ENCODE measurements around the gene KCNMA1.

- TF ChIP-seq TAF1 (IDR thresholded peaks at IDR 0.05; ENCODE audit: low read depth) (no peak), CTCF (IDR thresholded peaks at IDR 0.05; ENCODE audit: poor library complexity, severe bottlenecking) (no peak), REST (IDR thresholded peaks at IDR 0.05; ENCODE audit: borderline replicate concordance) (no peak), RAD21 (conservative IDR thresholded peaks at IDR 0.05) (no peak), SMC3 (conservative IDR thresholded peaks at IDR 0.05; ENCODE audit: poor library complexity) (no peak), EZH2 (IDR thresholded peaks at IDR 0.05; ENCODE audit: borderline replicate concordance, insufficient read depth, low read length, poor library complexity, severe bottlenecking) (no peak), EP300 (conservative IDR thresholded peaks at IDR 0.05; ENCODE audit: poor library complexity, severe bottlenecking) (no peak), POLR2AphosphoS5 (IDR thresholded peaks at IDR 0.05) (no peak), MXI1 (conservative IDR thresholded peaks at IDR 0.05; ENCODE audit: poor library complexity, severe bottlenecking) (no peak)
Observed at GRCh38 chr10:76905251-76905650, 732.4 kb downstream of the KCNMA1 start.

Data from neural cell (in vitro differentiated cells).